MCF 10A (cell line): ENCODE measurements around the gene PPP6R2. TPM values are rescaled to one million over a fixed set of nuclear protein-coding genes. Genes with fewer than 3 reads are reported as not detected.
A peak's percentile ranks its signal among the peaks of the same experiment; 100 is the strongest.

ENCODE experiments used
- BruUV-seq: library from RNA; stranded (reverse); fragments of 400-500 nt; replicated peaks from 2 replicates; lab custom pipeline; 2021; lab: Mats Ljungman, UMichigan
- CTCF ChIA-PET: fragments of 300-600 bp; sonication (Branson Sonifier 250); formaldehyde crosslinking; extraction: SDS; loops from one replicate; lab custom pipeline; 2021; ENCODE audit warnings: antibody characterized with exemption, inconsistent platforms; lab: Yijun Ruan, JAX
- POLR2A ChIA-PET: fragments of 300-600, 350-650 bp; sonication (Branson Sonifier 250); formaldehyde crosslinking; extraction: SDS; loops from one replicate; lab custom pipeline; 2020; ENCODE audit warnings: antibody characterized with exemption, inconsistent platforms; lab: Yijun Ruan, JAX
- DNase-seq: peaks from one replicate; pipeline ENCODE4 v3.0.0-alpha.2; 2018; ENCODE audit not compliant: unreplicated experiment
- H3K27ac Mint-ChIP-seq: one replicate; pipeline ENCODE4 v1.8.0; 2022; ENCODE audit warnings: mild to moderate bottlenecking, low read depth, mixed read lengths; ENCODE audit not compliant: unreplicated experiment
- H3K27me3 Mint-ChIP-seq: one replicate; pipeline ENCODE4 v1.8.0; 2022; ENCODE audit warnings: mixed read lengths; ENCODE audit not compliant: insufficient read depth, unreplicated experiment
- H3K36me3 Mint-ChIP-seq: one replicate; pipeline ENCODE4 v1.8.0; 2022; ENCODE audit warnings: mild to moderate bottlenecking, moderate library complexity, mixed read lengths; ENCODE audit not compliant: insufficient read depth, unreplicated experiment
- H3K4me1 Mint-ChIP-seq: one replicate; pipeline ENCODE4 v1.8.0; 2022; ENCODE audit warnings: mixed read lengths; ENCODE audit not compliant: insufficient read depth, unreplicated experiment
- H3K4me3 Mint-ChIP-seq: one replicate; pipeline ENCODE4 v1.8.0; 2022; ENCODE audit warnings: mild to moderate bottlenecking, moderate library complexity, mixed read lengths; ENCODE audit not compliant: unreplicated experiment
- H3K9me3 Mint-ChIP-seq: one replicate; pipeline ENCODE4 v1.8.0; 2022; ENCODE audit warnings: mixed read lengths; ENCODE audit not compliant: unreplicated experiment
- intact Hi-C: fragments of 100-400 bp; cut with micrococcal nuclease; formaldehyde crosslinking; loops from 2 replicates; pipeline ENCODE4 v1.14.1; 2022
- total RNA-seq: library from RNA; stranded (reverse); gene quantifications from 2 replicates; pipeline ENCODE4 v1.2.3, GENCODE V29; 2022
- TF ChIP-seq, protein P1 (sequence below): fragments of 200-600 bp; IDR thresholded peaks from one replicate; pipeline ENCODE4 v1.8.0; 2022; ENCODE audit warnings: antibody characterized with exemption, mild to moderate bottlenecking; ENCODE audit not compliant: unreplicated experiment

PPP6R2 gene
- total RNA-seq, 1 experiment from 2014 or later = 30.1 TPM

DNA sequence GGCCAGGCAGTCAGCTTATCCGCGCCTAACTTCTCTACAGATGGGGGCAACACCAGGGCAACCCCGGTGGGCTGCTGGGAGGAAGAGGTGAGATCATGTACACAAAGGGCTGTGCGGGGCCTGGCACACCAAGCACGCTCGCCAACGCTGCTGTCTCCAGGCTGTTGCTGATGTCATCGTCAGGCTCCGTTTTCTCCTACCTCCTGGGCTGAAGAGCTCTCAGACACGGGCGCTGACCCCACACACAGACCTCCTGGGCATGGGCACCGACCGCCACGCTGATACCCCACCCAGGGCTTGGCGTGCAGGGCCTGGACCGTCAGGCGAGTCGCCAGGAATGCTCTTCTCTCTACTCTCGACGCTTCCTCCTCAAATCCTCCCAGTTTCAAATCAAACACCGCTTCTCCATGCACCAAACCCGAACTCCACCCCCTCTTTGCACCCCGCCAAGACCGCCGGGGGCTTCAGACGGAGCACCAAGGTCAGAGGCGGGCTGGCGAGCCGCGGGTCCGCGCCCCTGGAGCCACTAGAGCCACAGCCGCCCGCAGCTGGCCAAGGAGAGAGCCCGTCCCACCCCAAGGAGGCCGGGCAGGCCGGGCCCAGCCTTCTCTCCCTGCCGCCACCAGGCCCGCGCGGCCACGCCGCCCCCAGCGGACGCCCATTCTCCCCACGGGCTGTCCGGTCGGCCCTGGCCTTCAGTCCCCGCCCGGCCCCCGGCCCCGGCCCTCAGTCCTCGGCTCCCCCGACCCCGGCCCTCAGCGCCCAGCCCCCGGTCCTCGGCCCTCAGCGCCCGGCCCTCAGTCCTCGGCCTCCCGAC lies 130.9 kb downstream of the PPP6R2 start:
- Mint-ChIP-seq H3K36me3 (peaks cover 19% of the 10 kb centered on the region), H3K9me3 (no peaks in the 10 kb centered on the region), H3K27ac (peak overlapping the region; percentile 78), H3K27me3 (no peaks in the 10 kb centered on the region), H3K4me3 (peak overlapping the region; percentile 90), H3K4me1 (peaks cover 36% of the 10 kb centered on the region)
- ChIA-PET CTCF (interaction anchor here (0.6 to 0.8 kb wide), 3 partner anchors 20 to 147 kb away, joined by 3 to 4 read pairs (median 4); no protein-coding TSS in a partner anchor), POLR2A (interaction anchor here (0.6 to 1.7 kb wide), 4 partner anchors 35 to 89 kb away, joined by 3 to 8 read pairs (median 4); partner anchors contain the start of genes SCO2 and SYCE3)
- intact Hi-C loops = no loop called here
- TF ChIP-seq, protein P1, sequence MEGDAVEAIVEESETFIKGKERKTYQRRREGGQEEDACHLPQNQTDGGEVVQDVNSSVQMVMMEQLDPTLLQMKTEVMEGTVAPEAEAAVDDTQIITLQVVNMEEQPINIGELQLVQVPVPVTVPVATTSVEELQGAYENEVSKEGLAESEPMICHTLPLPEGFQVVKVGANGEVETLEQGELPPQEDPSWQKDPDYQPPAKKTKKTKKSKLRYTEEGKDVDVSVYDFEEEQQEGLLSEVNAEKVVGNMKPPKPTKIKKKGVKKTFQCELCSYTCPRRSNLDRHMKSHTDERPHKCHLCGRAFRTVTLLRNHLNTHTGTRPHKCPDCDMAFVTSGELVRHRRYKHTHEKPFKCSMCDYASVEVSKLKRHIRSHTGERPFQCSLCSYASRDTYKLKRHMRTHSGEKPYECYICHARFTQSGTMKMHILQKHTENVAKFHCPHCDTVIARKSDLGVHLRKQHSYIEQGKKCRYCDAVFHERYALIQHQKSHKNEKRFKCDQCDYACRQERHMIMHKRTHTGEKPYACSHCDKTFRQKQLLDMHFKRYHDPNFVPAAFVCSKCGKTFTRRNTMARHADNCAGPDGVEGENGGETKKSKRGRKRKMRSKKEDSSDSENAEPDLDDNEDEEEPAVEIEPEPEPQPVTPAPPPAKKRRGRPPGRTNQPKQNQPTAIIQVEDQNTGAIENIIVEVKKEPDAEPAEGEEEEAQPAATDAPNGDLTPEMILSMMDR = no peak
- no TSS peak for BruUV-seq
- no peak for DNase-seq

GRCh38 chr22:50474710-50475651 lies 131.9 kb downstream of the PPP6R2 start, which contains the start of gene SBF1:
Gene SBF1 (minus strand): TSS chr22:50475035. CDS start chr22:50474840, 195 bp downstream.
- peak; percentile 87 for DNase-seq
- Mint-ChIP-seq H3K27me3 (no peaks in the 10 kb centered on the region), H3K36me3 (peaks cover 18% of the 10 kb centered on the region), H3K4me3 (peak within 1 kb of the TSS; percentile 90), H3K4me1 (peaks cover 36% of the 10 kb centered on the region), H3K9me3 (no peaks in the 10 kb centered on the region), H3K27ac (peak within 1 kb of the TSS; percentile 78)
- BruUV-seq = TSS peak; percentile 65
- ChIA-PET POLR2A (interaction anchor here (1.1 to 1.6 kb wide), 2 partner anchors 51 to 107 kb away, joined by 3 read pairs; partner anchors contain the start of genes CHKB and SCO2), CTCF (interaction anchor here (0.6 to 0.8 kb wide), 5 partner anchors 14 to 170 kb away, joined by 3 to 4 read pairs (median 3); no protein-coding TSS in a partner anchor)
- intact Hi-C loops = no loop called here
- TF ChIP-seq, protein P1 = no peak

- ChIA-PET POLR2A (interaction anchor here (0.8 to 1.6 kb wide), 3 partner anchors 49 to 107 kb away, joined by 3 read pairs; partner anchors contain the start of genes CHKB and SCO2), CTCF (interaction anchor here (0.6 to 0.8 kb wide), 3 partner anchors 15 to 171 kb away, joined by 3 read pairs; no protein-coding TSS in a partner anchor)
- peaks cover 31% of the 10 kb centered on the region for H3K4me1 Mint-ChIP-seq
- DNase-seq = no peak
- H3K4me3 Mint-ChIP-seq = peak overlapping the region; percentile 90
- no peaks in the 10 kb centered on the region for H3K27me3 Mint-ChIP-seq
- intact Hi-C loops = no loop called here
- TF ChIP-seq, protein P1 = no peak
- H3K27ac Mint-ChIP-seq = peak overlapping the region; percentile 67
- H3K9me3 Mint-ChIP-seq = no peaks in the 10 kb centered on the region
- BruUV-seq = no TSS peak
- peaks cover 14% of the 10 kb centered on the region for H3K36me3 Mint-ChIP-seq
Observed at GRCh38 chr22:50475652-50476002, 132.5 kb downstream of the PPP6R2 start.
